ENCODE measurements around the gene AOC2.

AOC2 gene, protein sequence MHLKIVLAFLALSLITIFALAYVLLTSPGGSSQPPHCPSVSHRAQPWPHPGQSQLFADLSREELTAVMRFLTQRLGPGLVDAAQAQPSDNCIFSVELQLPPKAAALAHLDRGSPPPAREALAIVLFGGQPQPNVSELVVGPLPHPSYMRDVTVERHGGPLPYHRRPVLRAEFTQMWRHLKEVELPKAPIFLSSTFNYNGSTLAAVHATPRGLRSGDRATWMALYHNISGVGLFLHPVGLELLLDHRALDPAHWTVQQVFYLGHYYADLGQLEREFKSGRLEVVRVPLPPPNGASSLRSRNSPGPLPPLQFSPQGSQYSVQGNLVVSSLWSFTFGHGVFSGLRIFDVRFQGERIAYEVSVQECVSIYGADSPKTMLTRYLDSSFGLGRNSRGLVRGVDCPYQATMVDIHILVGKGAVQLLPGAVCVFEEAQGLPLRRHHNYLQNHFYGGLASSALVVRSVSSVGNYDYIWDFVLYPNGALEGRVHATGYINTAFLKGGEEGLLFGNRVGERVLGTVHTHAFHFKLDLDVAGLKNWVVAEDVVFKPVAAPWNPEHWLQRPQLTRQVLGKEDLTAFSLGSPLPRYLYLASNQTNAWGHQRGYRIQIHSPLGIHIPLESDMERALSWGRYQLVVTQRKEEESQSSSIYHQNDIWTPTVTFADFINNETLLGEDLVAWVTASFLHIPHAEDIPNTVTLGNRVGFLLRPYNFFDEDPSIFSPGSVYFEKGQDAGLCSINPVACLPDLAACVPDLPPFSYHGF

DNA sequence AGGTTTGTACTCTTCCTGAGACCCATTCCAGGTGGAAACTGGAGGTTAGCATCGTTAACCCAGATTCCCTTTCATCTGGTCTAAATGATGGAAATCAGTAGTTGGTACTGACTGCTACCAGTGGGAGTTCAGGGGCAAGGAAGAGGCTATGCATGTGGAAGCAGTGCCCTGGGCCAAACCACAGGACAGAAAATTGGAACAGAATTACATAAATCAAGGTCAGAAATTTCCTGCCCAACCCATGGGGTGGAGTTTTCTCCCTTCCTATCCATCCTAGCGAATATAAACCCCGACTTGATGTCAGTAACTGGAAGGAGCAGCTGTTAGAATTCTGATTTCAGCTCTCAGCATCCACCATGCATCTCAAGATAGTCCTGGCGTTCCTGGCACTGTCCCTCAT lies at the start of gene AOC2:
TSS of gene AOC2 (plus strand) at position 310 of the 400 bp plus-strand sequence. CDS start at position 357, 47 bp downstream.
- no peak for DNase-seq

DNA sequence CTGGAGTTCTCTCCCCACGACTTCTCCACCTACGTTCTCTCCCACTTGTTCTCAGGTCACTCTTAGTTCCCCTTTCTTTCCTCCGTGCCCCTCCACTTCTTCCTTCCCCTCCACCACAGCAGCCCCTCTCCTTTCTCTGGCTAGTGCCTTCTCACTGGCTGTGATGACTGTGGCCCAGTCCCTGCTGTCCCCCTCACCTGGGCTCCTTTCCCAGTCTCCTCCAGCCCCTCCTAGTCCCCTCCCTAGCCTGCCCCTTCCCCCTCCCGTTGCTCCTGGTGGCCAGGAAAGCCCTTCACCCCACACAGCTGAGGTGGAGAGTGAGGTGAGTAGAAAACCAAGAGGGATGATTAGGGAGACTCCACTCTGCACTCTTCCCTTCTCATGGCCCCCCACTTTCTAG lies 49.3 kb upstream of the AOC2 start:
- no peak for DNase-seq

DNA sequence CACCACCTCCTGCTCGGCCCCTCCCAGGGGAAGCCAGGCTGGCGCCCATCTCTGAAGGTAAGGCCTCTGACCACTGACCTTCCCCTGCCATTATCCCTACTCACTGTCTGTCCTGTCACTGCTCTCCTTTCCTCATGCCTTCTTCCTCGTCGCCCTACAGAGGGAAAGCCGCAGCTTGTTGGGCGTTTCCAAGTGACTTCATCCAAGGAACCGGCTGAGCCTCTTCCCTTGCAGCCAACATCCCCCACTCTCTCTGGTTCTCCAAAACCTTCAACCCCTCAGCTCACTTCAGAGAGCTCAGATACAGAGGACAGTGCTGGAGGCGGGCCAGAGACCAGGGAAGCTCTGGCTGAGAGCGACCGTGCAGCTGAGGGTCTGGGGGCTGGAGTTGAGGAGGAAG lies 48.9 kb upstream of the AOC2 start:
- no peak for DNase-seq

DNA sequence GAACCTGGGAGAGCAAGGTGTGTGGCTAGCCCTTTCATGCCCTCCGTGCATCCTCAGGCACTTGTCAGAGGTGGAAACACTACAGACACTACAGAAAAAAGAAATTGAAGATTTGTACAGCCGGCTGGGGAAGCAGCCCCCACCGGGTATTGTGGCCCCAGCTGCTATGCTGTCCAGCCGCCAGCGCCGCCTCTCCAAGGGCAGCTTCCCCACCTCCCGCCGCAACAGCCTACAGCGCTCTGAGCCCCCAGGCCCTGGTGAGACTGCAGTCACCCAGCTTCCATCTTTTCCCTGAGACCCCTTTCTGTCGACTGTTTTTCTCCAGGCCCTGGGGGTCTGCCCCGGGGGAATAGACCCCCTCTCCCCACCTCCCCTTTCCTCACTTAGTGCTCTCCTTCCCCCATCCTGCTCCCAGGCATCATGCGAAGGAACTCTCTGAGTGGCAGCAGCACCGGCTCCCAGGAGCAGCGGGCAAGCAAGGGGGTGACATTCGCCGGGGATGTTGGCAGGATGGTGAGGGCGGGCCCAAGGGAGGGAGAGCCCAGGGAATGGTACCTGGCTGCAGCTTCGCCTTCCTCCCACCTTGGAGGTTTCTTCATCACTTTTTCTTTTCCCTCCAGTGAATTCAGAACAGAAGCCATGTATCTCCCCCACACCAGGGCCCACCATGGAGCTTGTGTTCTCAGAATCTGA lies 48.2 kb upstream of the AOC2 start:
- DNase-seq = no peak

DNA sequence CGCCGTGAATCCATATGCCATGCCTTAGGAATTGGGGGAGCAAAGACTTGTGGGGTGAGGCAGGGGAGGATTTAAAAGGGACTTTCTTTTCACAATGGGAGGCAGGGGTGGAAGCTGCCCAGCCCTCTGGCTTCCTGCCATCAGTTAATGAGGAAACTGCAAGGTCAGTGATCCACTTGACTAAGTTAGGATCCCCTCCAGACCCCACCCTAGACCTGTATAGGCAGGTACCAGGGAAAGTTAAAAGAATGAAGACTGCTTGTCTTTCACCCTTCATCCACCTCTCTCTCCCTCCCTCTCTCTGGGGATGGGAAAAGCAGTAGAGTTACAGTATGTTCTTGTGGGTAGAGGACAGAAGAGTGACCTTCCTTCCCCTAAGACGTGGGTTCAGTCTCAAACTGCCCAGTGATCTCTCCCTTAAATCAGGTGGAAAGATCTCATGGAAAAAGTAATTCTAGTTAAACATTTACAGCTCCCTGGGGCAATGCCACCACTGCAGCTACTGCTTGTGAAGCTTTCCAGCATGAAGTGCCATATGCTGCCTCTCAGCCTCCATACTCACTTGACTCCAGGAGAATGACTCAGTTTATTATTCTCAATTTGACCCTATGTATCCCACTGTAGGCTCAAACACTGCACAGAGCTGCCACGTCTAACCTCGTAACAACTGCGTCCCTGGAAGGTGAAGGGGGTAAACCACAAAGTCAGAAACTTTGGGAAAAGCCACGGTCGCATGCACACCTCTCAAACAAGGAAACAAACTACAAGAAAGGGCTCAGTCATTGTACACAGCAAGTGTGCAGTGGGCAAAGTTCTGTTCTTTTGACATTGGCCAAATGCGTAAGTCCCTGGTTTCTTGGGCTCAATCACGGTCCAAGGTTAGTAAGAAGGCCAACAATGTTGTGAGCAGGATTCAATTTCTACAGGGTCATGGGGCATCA lies 47.0 kb upstream of the AOC2 start:
- DNase-seq = no peak

DNA sequence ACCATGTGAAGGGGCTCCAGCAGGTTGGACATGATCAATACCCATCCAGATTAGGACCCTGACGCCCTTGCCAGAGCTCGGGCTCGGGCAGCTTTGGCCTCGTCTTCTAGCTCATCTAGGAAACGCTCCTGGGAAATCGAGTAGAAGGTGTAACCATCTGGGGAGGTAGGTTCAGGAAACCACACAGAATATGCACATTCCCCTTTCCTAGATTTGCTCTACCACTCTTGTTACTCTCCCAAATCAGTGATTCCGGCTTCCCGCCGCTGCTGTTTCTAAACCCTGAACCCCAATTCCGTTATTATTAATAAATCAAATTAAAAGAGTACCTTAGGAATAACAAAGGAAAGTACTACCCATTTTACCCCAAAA lies 46.4 kb upstream of the AOC2 start:
- no peak for DNase-seq

DNA sequence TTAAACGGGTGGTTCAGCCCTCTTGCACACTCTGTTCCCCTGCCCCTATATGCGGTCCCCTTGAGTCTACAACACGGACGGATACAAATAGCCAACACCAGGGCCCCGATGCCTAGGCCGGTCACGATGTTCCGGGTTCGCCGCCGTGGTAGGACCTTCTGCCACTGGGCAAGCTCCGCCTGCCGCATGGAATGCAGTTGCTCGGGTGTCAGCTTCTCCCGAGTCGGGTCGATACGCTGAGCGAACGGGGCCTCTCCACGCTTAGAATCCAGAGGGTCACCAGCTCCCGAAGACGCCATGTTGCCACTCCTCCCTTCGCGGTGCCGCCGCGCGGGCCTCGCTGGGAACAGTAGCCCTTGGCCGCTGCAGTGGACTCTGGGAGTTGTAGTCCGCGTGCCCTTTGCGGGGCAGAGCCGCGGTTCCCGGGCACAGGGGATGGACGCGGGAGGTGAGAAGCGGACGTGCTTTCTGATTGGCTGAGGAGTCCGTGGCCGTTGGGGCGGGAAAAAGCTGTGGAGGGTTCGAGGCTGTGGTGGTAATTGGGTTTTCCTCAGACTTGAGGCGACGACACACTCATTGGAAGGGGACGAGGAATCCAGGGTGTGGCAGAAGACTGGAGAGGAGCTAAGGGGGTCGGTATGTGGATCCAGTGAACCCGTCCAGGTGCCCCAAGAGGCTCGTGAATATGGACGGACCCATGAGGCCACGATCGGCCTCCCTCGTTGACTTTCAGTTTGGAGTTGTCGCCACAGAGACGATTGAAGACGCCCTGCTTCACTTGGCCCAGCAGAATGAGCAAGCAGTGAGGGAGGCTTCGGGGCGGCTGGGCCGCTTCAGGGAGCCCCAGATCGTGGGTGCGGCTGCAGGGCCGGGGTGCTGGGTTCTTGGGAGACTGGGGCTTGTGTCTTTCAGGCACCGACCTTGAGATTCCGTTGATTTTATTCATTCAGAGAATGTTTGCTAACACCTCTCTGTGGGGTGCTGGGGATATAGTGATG lies 45.7 kb upstream of the AOC2 start, which contains the start of the genes CNTD1 and COA3:
TSS of gene CNTD1 (plus strand) at position 479 of the 998 bp plus-strand sequence. CDS start at position 686, 207 bp downstream.
TSS of gene COA3 (minus strand) at position 322 of the 998 bp plus-strand sequence. CDS start at position 299, 23 bp downstream.
- DNase-seq = peak; percentile 69 to 76

DNA sequence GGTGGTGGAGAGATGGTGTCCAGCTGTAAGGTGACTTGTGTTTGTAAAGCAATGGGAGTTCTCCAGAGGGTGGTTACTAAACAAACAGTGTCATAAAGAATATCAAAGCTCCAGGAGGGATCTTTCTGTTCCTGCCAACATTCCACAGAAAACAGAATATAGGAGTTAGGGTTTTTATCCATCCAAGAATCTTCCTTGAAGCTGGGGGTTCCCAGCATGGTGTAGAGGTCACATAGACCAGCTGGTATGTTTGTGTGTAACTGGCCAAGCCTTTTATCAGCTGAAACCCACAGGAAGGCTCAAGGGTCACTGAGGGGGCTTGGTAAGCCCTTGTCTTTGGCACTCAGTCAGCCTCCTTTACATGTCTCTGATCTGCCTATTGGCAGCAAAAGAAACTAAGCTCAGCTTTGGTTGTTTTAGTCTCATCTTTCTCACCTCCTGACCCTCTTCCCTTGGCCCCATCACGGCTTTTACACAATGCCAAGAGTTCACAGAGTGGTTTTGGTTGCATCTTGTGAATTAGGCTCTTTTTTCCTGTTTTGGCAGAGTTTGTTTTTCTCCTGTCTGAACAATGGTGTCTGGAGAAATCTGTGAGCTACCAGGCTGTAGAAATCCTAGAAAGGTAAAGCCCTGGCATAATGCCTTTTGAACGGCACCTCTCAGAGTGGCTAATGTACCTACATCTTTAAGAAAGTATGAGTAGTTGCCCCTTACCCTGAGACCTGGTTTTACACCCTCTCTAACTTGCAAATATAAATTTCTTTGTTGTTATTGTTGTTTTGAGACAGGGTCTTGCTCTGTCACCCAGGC lies 41.1 kb upstream of the AOC2 start:
- no peak for DNase-seq

DNA sequence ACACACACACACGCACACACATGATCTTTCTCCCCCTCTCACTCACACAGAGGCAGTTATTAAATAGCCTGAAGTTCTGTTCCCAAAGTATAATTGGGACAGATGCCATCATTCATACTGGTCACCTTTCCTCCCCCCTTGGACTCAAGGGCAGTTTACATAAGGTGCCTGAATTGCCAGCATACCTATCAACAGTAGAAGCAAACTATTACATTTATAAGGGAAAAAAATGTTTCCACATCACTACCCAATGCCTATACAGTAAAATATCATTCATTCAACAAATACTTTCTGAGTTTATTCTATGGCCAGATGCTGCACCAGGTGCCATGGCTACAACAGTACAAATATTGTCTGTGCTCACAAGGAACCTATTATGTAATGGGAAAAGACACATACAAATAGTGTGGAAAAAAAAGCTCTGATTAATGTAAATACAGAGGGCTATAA lies 39.4 kb upstream of the AOC2 start:
- DNase-seq = no peak

DNA sequence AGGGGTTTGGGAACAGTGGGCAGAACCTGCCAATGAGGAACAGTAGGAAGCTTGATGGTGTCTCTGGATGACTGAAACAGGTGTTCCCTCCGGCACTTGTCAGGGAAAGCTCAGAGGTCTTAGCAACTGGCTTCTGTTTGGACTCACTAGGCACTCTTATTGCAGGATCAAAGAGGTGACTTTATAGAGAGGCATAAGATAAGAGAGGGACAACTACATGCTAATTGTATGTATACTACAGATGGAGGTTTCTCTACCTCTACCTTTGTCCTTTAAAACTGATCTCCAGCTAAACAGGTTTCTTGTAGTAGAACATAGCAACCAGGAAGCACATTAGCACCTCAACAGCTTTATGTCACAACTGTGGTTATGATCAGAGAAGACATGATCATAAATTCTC lies 38.1 kb upstream of the AOC2 start:
- DNase-seq = no peak

DNA sequence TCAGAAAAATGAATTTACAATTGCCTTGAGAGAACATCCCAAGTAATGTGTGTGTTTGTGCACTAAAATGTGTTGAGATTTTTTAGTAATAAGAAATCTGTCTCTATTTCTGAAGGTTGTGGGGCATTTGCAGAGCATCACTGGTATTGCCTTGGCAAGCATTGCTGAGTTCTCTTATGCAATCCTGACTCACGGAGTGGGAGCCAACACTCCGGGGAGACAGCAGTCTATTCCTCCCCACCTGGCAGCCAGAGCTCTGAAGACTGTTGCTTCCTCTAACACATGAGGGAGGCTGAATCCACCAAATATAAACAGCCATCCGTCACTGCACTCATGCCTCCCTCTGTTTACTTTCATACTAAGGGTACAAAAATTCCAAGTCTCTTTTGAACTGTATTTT lies 35.1 kb upstream of the AOC2 start:
- DNase-seq = peak in 1 of 2 donors; percentile 30

DNA sequence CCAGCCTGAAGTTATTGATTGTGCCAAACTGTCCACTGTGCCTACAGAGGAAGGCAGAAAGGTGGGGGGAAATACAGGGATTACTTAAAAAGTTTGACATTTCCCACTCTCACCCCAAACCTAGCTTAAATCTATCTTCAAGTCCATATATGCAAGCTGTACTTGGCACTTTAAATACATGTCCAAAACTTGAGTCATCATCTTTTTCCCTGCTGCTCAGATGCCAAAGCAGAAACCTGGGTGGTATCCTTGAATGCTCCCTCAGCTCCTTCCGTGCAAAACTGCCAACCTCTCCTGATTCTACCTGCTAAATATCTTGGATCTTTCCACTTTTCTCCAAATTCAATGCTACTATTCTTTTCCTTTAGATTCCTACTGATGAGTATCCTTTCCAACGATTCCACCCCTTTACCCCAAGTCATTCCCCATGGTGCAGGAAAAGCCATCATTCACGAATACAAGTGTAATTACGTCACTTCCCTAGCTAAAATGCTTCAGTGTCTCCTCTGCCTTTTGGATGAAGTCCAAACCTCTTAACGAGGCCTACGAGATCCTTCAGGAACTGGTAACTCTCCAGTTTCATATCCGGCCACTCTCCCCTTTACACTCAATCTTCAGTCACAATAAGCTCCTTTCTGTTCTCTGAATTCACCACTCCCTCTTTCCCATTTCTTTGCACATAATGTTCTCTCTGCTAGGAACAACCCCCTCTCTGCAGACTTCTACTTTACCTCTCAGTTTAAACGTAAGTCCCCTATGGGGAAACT lies 29.6 kb upstream of the AOC2 start:
- DNase-seq = no peak

DNA sequence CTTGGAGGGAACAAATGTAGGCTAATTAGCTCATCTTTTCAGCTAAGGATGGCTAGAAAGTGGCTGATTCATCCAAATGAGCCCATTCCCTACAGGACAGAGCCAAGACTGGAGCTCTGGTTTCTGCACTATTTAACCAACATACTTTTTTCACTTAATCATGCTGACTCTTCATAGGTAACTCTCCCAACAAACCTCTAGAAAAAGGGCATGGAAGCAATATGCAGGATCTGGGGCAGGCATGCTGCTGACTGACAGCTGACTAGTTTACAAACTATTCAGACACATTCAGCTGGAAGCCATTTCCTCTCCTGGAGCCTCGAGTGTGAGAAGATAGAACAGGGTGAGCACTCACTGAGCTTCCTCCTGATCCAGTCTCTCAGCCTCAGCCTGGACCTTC lies 26.5 kb upstream of the AOC2 start:
- DNase-seq = no peak

DNA sequence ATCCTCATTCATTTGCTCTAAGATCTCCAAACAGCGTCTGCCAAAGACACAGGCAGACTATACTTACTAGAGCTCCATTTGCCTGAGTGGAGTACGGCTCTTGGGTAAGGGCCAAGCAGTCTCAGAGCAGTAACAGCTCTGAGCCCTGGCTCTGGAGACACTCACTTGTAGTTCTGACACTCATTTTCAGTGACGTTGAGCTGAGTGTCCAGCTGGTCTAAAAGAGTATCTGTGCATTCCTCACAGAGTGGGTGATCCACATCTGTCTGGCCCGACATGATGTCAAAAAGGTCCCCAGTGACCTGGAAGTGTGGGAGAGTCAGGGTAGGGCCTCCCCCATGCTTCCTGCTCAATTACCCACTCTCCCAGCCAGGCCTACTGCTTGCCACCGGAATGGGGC lies 26.0 kb upstream of the AOC2 start:
- DNase-seq = no peak

DNA sequence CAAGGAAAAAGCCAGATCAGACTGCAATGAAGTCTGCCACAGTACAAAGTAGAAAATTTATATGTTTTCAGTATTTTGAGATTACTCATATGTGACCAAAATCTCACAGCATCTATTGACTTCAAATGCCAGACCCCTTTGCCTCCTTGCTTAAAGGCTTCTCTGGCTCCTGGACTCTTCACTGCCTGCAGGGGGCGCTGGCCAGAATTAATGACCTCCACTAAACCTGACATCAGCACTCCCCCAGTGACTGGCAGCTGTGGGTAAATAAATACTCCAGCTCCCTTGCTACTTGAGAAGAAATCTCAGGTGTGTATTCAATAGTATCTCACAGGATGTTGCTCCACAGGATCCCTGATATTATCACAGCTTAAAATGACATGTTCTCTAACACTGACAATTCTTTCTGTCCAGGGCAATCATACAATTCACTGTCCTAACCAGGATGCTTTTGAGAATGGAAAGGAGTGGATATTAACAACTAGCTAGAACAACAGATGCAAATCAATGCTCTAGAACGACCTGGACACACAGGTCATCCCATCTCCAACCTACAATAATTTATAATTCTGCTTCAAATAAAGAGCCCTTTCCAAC lies 24.3 kb upstream of the AOC2 start:
- no peak for DNase-seq

DNA sequence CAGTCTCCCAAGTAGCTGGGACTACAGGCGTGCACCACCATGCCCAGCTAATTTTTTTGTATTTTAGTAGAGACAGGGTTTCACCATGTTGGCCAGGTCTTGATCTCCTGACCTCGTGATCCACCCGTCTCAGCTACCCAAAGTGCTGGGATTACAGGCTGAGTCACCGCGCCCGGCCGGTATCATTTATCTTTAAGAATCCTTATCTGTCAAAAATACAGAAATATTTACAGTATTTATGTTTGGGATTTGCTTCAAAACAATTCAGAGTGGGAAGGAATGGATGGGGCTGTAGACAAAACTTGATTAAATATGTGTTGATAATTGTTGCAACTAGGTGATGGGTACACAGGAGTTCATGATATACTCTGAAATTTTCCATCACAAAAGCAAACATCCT lies 23.2 kb upstream of the AOC2 start:
- no peak for DNase-seq

DNA sequence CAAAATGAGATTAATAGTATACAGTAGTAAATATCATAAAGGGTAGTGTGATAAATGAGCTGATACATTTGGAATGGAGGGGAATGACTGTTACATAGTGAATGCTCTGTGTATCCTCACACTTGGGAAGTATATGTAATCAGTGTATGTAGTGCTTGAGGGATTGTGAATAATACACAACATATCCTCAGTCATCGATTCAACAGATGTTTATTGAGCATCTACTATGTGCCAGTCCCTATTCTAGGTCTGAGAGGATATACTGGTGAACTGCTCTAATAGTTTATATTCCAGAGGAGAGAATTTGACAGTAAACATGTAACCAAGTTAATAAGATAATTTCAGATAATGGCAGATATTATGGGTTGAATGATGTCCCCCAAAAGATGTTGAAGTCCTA lies 16.9 kb upstream of the AOC2 start:
- no peak for DNase-seq

DNA sequence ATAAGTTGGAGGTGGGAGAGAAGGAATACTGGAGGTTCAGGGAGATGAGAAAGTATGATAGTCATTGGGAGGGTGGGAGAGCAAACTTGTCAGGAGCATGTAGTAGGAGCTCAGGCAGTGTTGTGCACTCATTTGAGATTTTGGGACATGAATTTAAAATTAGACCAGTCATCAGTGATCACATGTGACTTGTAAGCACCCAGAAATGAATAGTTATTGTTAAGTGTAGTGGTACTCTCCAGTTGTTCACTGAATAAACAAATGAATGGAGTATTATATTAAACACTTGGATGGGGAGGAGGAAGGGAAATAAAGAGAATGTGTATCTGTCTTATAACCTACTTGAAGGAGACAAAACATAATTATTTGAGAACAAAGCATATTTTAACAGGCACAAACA lies 13.4 kb upstream of the AOC2 start:
- DNase-seq = no peak

All from hippocampal formation (tissue), 2 donors.